ENCODE measurements around the gene CYCS.

CYCS gene

GRCh38 chr7:25171071-25171470, 46.0 kb upstream of the CYCS start:
- TF ChIP-seq FOXM1 (IDR thresholded peaks at IDR 0.05; ENCODE audit: borderline replicate concordance, low read depth) (no peak), TEAD4 (IDR thresholded peaks at IDR 0.05) (no peak), CEBPB (IDR thresholded peaks at IDR 0.05) (no peak), YY1 (IDR thresholded peaks at IDR 0.05; ENCODE audit: low read depth) (no peak), CREB1 (IDR thresholded peaks at IDR 0.05; ENCODE audit: low read depth) (no peak), MAX (IDR thresholded peaks at IDR 0.05) (no peak), EGR1 (IDR thresholded peaks at IDR 0.05) (no peak), USF1 (IDR thresholded peaks at IDR 0.05) (no peak), ZBTB7A (IDR thresholded peaks at IDR 0.05; ENCODE audit: low read depth) (no peak), REST (IDR thresholded peaks at IDR 0.05; ENCODE audit: low read depth) (no peak), TAF1 (IDR thresholded peaks at IDR 0.05; ENCODE audit: low read depth) (no peak), TCF12 (IDR thresholded peaks at IDR 0.05; ENCODE audit: low read depth) (no peak), NFIC (IDR thresholded peaks at IDR 0.05) (no peak)

GRCh38 chr7:25169683-25170082, 44.6 kb upstream of the CYCS start:
- TF ChIP-seq TAF1 (IDR thresholded peaks at IDR 0.05; ENCODE audit: low read depth) (no peak), TEAD4 (IDR thresholded peaks at IDR 0.05) (no peak), FOXM1 (IDR thresholded peaks at IDR 0.05; ENCODE audit: borderline replicate concordance, low read depth) (no peak), RAD21 (IDR thresholded peaks at IDR 0.05; ENCODE audit: low read depth) (no peak), CREB1 (IDR thresholded peaks at IDR 0.05; ENCODE audit: low read depth) (no peak), USF1 (IDR thresholded peaks at IDR 0.05) (no peak), TCF12 (IDR thresholded peaks at IDR 0.05; ENCODE audit: low read depth) (no peak), CEBPB (IDR thresholded peaks at IDR 0.05) (no peak), EP300 (IDR thresholded peaks at IDR 0.05; ENCODE audit: borderline replicate concordance) (no peak), EGR1 (IDR thresholded peaks at IDR 0.05) (no peak), NFIC (IDR thresholded peaks at IDR 0.05) (no peak)

- TF ChIP-seq REST (IDR thresholded peaks at IDR 0.05; ENCODE audit: low read depth) (no peak), ZBTB7A (IDR thresholded peaks at IDR 0.05; ENCODE audit: low read depth) (no peak), RAD21 (IDR thresholded peaks at IDR 0.05; ENCODE audit: low read depth) (no peak), TCF12 (IDR thresholded peaks at IDR 0.05; ENCODE audit: low read depth) (no peak), CEBPB (IDR thresholded peaks at IDR 0.05) (no peak), TEAD4 (IDR thresholded peaks at IDR 0.05) (no peak), USF1 (IDR thresholded peaks at IDR 0.05) (no peak), YY1 (IDR thresholded peaks at IDR 0.05; ENCODE audit: low read depth) (no peak), EGR1 (IDR thresholded peaks at IDR 0.05) (no peak), EP300 (IDR thresholded peaks at IDR 0.05; ENCODE audit: borderline replicate concordance) (no peak), MAX (IDR thresholded peaks at IDR 0.05) (no peak), CREB1 (IDR thresholded peaks at IDR 0.05; ENCODE audit: low read depth) (no peak)
These were observed 43.1 kb upstream of the CYCS start for GRCh38 chr7:25168145-25168544.

GRCh38 chr7:25167262-25167843, 42.3 kb upstream of the CYCS start:
- no peak for TF ChIP-seq TEAD4 (IDR thresholded peaks at IDR 0.05)
- TF ChIP-seq TAF1 (IDR thresholded peaks at IDR 0.05; ENCODE audit: low read depth) = no peak
- TF ChIP-seq ZBTB7A (IDR thresholded peaks at IDR 0.05; ENCODE audit: low read depth) = no peak
- no peak for TF ChIP-seq EGR1 (IDR thresholded peaks at IDR 0.05)
- TF ChIP-seq FOXM1 (IDR thresholded peaks at IDR 0.05; ENCODE audit: borderline replicate concordance, low read depth) = no peak
- no peak for TF ChIP-seq USF1 (IDR thresholded peaks at IDR 0.05)
- TF ChIP-seq MAX (IDR thresholded peaks at IDR 0.05) = no peak
- no peak for TF ChIP-seq RAD21 (IDR thresholded peaks at IDR 0.05; ENCODE audit: low read depth)
- no peak for TF ChIP-seq EP300 (IDR thresholded peaks at IDR 0.05; ENCODE audit: borderline replicate concordance)
- TF ChIP-seq CREB1 (IDR thresholded peaks at IDR 0.05; ENCODE audit: low read depth) = no peak
- no peak for TF ChIP-seq TCF12 (IDR thresholded peaks at IDR 0.05; ENCODE audit: low read depth)
- TF ChIP-seq CEBPB (IDR thresholded peaks at IDR 0.05) = no peak
- no peak for TF ChIP-seq YY1 (IDR thresholded peaks at IDR 0.05; ENCODE audit: low read depth)
- TF ChIP-seq NFIC (IDR thresholded peaks at IDR 0.05) = no peak
- no peak for TF ChIP-seq REST (IDR thresholded peaks at IDR 0.05; ENCODE audit: low read depth)

Measured in Ishikawa (cell line).